Measurements from ENCODE around the gene SGMS1.

- TF ChIP-seq POLR2AphosphoS5 (IDR thresholded peaks at IDR 0.05; ENCODE audit: low read depth, low read length) (no peak), TAF1 (IDR thresholded peaks at IDR 0.05; ENCODE audit: borderline replicate concordance, insufficient read depth, low read length) (no peak), REST (IDR thresholded peaks at IDR 0.05; ENCODE audit: insufficient read depth in 1 of 2, low read depth in 2 of 2, low read length in 2 of 2) (no peak), FOXP2 (optimal IDR thresholded peaks at IDR 0.05; ENCODE audit: borderline replicate concordance, extremely low read depth, extremely low read length, insufficient read depth) (no peak), SIN3A (IDR thresholded peaks at IDR 0.05; ENCODE audit: borderline replicate concordance, insufficient read depth, low read length) (no peak)
Observed at GRCh38 chr10:50490241-50490640, 133.5 kb downstream of the SGMS1 start.
